RWPE2 (cell line): ENCODE results near the gene MYO7A.

ENCODE experiments used
- ATAC-seq: fragments of 200-7000 bp; cut with Tn5 transposase; 3 replicates; pipeline ENCODE4 v1.9.1; 2021; ENCODE audit warnings: low read depth
- DNase-seq: peaks from one replicate; pipeline ENCODE4 v3.0.0-alpha.2; 2020; ENCODE audit warnings: low spot score
- H3K27ac ChIP-seq: fragments of 450-650 bp; 2 replicates; pipeline ENCODE4 v1.5.1; 2017; ENCODE audit warnings: mild to moderate bottlenecking; ENCODE audit not compliant: poor library complexity, severe bottlenecking
- H3K27me3 ChIP-seq: fragments of 250-450 bp; sonication (Bioruptor Pico); 2 replicates; pipeline ENCODE4 v1.5.1; 2021; ENCODE audit warnings: mild to moderate bottlenecking, moderate library complexity; ENCODE audit not compliant: insufficient read depth, poor library complexity, severe bottlenecking
- H3K36me3 ChIP-seq: fragments of 250-450 bp; sonication (Bioruptor Pico); 2 replicates; pipeline ENCODE4 v1.5.1; 2020; ENCODE audit warnings: low read depth, mild to moderate bottlenecking, moderate library complexity
- H3K4me1 ChIP-seq: fragments of 250-450 bp; sonication (Bioruptor Pico); 2 replicates; pipeline ENCODE4 v1.5.1; 2021; ENCODE audit warnings: mild to moderate bottlenecking, moderate library complexity; ENCODE audit not compliant: insufficient read depth, poor library complexity, severe bottlenecking
- H3K4me3 ChIP-seq: fragments of 250-450 bp; sonication (Bioruptor Pico); 2 replicates; pipeline ENCODE4 v1.5.1; 2021; ENCODE audit warnings: mild to moderate bottlenecking, moderate library complexity; ENCODE audit not compliant: severe bottlenecking
- H3K9me3 ChIP-seq: fragments of 250-450 bp; sonication (Bioruptor Pico); 2 replicates; pipeline ENCODE4 v1.5.1; 2021; ENCODE audit warnings: mild to moderate bottlenecking, moderate library complexity; ENCODE audit not compliant: severe bottlenecking
- TF ChIP-seq, protein P1 (sequence below): fragments of 450-650 bp; IDR thresholded peaks from one replicate; pipeline ENCODE4 v1.5.1; 2017; ENCODE audit warnings: mild to moderate bottlenecking, moderate library complexity; ENCODE audit not compliant: poor library complexity, severe bottlenecking

The MYO7A gene

DNA sequence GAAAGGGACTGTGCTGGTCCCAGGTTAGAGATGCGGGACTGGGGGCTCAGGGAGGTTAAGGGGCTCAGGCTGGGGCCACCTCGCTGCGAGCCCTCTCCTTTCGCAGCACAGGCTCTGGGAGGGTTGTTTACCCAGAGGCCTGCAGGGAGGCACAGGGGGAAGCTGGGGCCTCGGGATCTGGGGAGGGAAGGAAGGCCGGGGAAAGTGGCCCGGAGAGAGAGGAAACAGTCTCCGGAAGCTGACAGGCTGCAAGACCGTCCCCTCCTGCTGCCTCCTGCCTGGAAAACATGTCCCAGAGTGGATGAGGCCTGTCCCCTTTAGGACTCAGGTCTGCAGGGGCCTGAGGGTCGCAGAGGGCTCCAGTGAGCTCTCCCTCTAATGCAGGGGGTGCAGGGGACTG, 45.4 kb downstream of the MYO7A start:
- Histone ChIP-seq H3K9me3 (no peaks in the 10 kb centered on the region), H3K36me3 (no peaks in the 10 kb centered on the region), H3K27ac (no peak overlapping the region), H3K27me3 (no peaks in the 10 kb centered on the region), H3K4me1 (no peaks in the 10 kb centered on the region), H3K4me3 (no peak overlapping the region)
- no peak for DNase-seq
- no peak for ATAC-seq
- TF ChIP-seq, protein P1, sequence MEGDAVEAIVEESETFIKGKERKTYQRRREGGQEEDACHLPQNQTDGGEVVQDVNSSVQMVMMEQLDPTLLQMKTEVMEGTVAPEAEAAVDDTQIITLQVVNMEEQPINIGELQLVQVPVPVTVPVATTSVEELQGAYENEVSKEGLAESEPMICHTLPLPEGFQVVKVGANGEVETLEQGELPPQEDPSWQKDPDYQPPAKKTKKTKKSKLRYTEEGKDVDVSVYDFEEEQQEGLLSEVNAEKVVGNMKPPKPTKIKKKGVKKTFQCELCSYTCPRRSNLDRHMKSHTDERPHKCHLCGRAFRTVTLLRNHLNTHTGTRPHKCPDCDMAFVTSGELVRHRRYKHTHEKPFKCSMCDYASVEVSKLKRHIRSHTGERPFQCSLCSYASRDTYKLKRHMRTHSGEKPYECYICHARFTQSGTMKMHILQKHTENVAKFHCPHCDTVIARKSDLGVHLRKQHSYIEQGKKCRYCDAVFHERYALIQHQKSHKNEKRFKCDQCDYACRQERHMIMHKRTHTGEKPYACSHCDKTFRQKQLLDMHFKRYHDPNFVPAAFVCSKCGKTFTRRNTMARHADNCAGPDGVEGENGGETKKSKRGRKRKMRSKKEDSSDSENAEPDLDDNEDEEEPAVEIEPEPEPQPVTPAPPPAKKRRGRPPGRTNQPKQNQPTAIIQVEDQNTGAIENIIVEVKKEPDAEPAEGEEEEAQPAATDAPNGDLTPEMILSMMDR: no peak

GRCh38 chr11:77174559-77174958, 46.5 kb downstream of the MYO7A start:
- TF ChIP-seq, protein P1: no peak
- no peaks in the 10 kb centered on the region for H3K4me1 ChIP-seq
- H3K4me3 ChIP-seq: no peak overlapping the region
- no peaks in the 10 kb centered on the region for H3K36me3 ChIP-seq
- DNase-seq (no peak), ATAC-seq (no peak)
- H3K27ac ChIP-seq: no peak overlapping the region
- no peaks in the 10 kb centered on the region for H3K27me3 ChIP-seq
- H3K9me3 ChIP-seq: no peaks in the 10 kb centered on the region

GRCh38 chr11:77175021-77175842, 47.2 kb downstream of the MYO7A start:
- TF ChIP-seq, protein P1: no peak
- no peaks in the 10 kb centered on the region for H3K27me3 ChIP-seq
- H3K9me3 ChIP-seq: no peaks in the 10 kb centered on the region
- DNase-seq (no peak), ATAC-seq (no peak)
- H3K36me3 ChIP-seq: no peaks in the 10 kb centered on the region
- H3K27ac ChIP-seq: no peak overlapping the region
- H3K4me1 ChIP-seq: no peaks in the 10 kb centered on the region
- H3K4me3 ChIP-seq: no peak overlapping the region

DNA sequence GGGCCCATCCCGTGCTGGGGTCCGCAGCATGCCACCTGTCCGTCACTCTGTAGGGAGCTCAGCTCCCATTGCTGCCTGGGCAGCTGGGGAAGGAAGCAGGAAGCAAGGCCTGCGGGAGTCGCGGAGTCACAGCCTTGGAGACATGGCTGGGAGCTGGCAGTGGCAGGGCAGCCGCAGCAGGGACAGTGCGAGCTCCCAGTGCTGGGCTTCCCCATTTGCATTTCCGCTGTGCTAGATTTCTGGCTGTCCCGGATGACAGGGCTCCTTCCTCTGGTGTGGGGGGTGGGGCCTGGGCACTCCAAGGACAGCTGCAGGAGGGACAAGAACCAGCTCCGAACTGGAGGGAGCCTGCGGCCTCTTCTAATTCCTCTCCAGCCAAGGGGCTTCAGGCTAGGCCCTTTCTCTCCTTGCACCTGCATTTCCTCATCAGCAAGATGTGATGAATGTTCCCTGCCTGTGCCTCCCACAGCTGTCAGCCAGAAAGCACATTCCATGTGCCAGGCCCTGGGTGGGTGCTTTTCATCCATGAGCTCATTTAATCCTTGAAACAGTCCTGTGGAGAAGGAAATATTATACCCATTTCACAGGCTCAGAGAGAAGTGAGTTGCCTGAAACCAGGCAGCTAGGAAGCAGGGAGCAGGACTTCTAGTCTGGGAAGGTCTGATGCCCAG, 48.0 kb downstream of the MYO7A start:
- TF ChIP-seq, protein P1: no peak
- ATAC-seq: no peak
- Histone ChIP-seq H3K4me1 (no peaks in the 10 kb centered on the region), H3K27me3 (no peaks in the 10 kb centered on the region), H3K9me3 (no peaks in the 10 kb centered on the region), H3K36me3 (no peaks in the 10 kb centered on the region), H3K27ac (no peak overlapping the region), H3K4me3 (no peak overlapping the region)
- DNase-seq: no peak

- DNase-seq: no peak
- Histone ChIP-seq H3K4me1 (no peaks in the 10 kb centered on the region), H3K4me3 (no peak overlapping the region), H3K27me3 (no peaks in the 10 kb centered on the region), H3K9me3 (no peaks in the 10 kb centered on the region), H3K36me3 (no peaks in the 10 kb centered on the region), H3K27ac (no peak overlapping the region)
- no peak for ATAC-seq
- TF ChIP-seq, protein P1: no peak
Measured at GRCh38 chr11:77176996-77177395, 49.0 kb downstream of the MYO7A start.
